GM13976 (cell line): ENCODE data around the gene NME4.

Experiments
- DNase-seq: peaks from one replicate; pipeline ENCODE4 v3.0.0; 2012; ENCODE audit warnings: low spot score
- CTCF ChIP-seq: IDR thresholded peaks from 2 replicates; pipeline ENCODE4 v1.5.1; 2012; ENCODE audit warnings: borderline replicate concordance, mild to moderate bottlenecking; ENCODE audit not compliant: insufficient read depth; ENCODE audit errors: extremely low read depth, missing control alignments, control extremely low read depth
- in situ Hi-C: fragments of 300-500 bp; cut with MboI; formaldehyde crosslinking; loops from one replicate; pipeline ENCODE4 v1.12.0; 2022; ENCODE audit warnings: low sequenced_read_pairs, mixed read lengths, inconsistent platforms; ENCODE audit not compliant: unreplicated experiment

NME4 gene

GRCh38 chr16:400061-400591 is 3.1 kb downstream of the NME4 start:
- in situ Hi-C loops, result no loop called here
- no peak for DNase-seq
- no peak for TF ChIP-seq CTCF

- peak; percentile 100 for DNase-seq
- TF ChIP-seq CTCF, result peak; percentile 60
- in situ Hi-C loops, result no loop called here
Measured at GRCh38 chr16:401468-402348, 4.7 kb downstream of the NME4 start, which contains the start of gene DECR2. DECR2 (plus strand) TSS chr16:401885; CDS start chr16:401964, 79 bp downstream.

GRCh38 chr16:404971-405486 is 8.0 kb downstream of the NME4 start:
- in situ Hi-C loops, result no loop called here
- TF ChIP-seq CTCF, result no peak
- no peak for DNase-seq

GRCh38 chr16:405548-406506 is 8.8 kb downstream of the NME4 start:
- no peak for DNase-seq
- in situ Hi-C loops, result no loop called here
- TF ChIP-seq CTCF, result no peak

- in situ Hi-C loops, result no loop called here
Measured at GRCh38 chr16:407253-407652, 10.3 kb downstream of the NME4 start.

More at GRCh38 chr16:407253-407652, 10.3 kb downstream of the NME4 start:
- no peak for DNase-seq
- no peak for TF ChIP-seq CTCF
